ENCODE results near the gene SLC29A4.

GRCh38 chr7:5342631-5343030, 59.9 kb downstream of the SLC29A4 start:
- TF ChIP-seq ARNTL (CRISPR knock-in tag; IDR thresholded peaks at IDR 0.05; ENCODE audit: borderline replicate concordance, low read depth) (no peak), PPARA (CRISPR knock-in tag; IDR thresholded peaks at IDR 0.05; ENCODE audit: borderline replicate concordance) (no peak), TOX (CRISPR knock-in tag; IDR thresholded peaks at IDR 0.05; ENCODE audit: borderline replicate concordance) (no peak), ISL1 (CRISPR knock-in tag; IDR thresholded peaks at IDR 0.05) (no peak)
- TF ChIP-seq, protein P1, sequence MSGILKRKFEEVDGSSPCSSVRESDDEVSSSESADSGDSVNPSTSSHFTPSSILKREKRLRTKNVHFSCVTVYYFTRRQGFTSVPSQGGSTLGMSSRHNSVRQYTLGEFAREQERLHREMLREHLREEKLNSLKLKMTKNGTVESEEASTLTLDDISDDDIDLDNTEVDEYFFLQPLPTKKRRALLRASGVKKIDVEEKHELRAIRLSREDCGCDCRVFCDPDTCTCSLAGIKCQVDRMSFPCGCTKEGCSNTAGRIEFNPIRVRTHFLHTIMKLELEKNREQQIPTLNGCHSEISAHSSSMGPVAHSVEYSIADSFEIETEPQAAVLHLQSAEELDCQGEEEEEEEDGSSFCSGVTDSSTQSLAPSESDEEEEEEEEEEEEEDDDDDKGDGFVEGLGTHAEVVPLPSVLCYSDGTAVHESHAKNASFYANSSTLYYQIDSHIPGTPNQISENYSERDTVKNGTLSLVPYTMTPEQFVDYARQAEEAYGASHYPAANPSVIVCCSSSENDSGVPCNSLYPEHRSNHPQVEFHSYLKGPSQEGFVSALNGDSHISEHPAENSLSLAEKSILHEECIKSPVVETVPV (CRISPR knock-in tag; IDR thresholded peaks at IDR 0.05): no peak

All from SK-N-SH treated with all-trans-retinoic acid at 6 μM for 48 hours (cell line).